HG03342 (cell line): ENCODE measurements around the gene CDK9.

Experiments used
- ATAC-seq: cut with Tn5 transposase; IDR thresholded peaks from one replicate; pipeline ENCODE4 v1.9.1; 2021; ENCODE audit warnings: mild to moderate bottlenecking, moderate library complexity; ENCODE audit not compliant: unreplicated experiment

Gene CDK9

GRCh38 chr9:127801955-127802575, 16.2 kb downstream of the CDK9 start:
- ATAC-seq: peak; percentile 3

GRCh38 chr9:127802576-127803443, 17.0 kb downstream of the CDK9 start, which contains the start of gene FPGS:
Gene FPGS (plus strand): TSS chr9:127802882. CDS start chr9:127802925, 43 bp downstream.
- peak; percentile 67 for ATAC-seq

DNA sequence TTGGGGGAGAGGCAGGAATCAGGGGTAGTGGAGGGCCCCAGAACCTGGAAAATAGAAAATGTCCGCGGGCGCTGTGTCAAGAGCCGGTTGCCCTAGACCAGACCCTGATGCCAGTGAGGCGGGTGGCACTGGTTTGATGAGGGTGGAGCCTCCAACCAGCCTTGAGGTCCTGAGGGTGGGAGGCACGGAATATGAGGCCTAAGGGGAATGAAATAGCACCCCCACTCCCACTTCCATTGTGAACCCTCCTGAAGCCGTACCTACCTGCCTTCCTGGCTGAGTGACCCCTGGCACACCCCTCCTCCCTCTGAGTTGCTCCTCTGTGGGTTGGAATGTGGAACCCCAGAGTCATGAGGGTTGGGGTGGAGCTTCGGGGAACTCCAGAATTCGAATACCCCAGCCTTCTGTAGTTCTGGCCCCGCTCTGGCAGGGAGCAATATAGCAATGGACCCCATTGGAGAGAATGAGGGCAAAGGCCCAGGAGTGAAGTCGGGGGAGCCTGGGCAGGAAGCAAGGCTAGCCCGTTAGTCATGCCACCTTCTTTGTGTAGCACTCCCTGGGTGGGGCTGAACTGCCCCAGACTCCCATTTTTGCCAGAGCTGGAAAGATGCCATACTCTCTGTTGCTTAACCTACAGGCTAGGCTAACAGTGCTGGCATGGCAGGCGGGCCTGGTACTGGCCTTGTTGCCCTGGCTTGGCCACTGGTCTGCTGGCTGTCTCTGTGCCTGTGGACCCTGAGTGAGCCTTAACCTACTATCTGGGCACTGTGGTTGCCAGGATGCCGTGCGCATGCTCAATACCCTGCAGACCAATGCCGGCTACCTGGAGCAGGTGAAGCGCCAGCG, 17.9 kb downstream of the CDK9 start:
- no peak for ATAC-seq

- no peak for ATAC-seq
These were observed 19.8 kb downstream of the CDK9 start for GRCh38 chr9:127805620-127806019.

DNA sequence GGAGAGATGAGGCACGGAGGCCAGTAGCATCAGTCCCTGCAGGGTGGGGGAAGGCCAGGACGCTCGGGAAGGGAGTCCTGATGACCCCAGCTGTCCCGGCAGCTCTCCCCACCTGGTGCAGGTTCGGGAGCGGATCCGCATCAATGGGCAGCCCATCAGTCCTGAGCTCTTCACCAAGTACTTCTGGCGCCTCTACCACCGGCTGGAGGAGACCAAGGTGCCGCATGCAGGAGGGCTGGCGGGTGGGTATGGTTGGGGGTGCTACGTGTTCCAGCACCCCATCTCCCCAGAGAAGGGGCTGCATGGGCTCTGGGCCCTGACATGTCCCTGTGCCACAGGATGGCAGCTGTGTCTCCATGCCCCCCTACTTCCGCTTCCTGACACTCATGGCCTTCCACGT, 21.0 kb downstream of the CDK9 start:
- no peak for ATAC-seq

DNA sequence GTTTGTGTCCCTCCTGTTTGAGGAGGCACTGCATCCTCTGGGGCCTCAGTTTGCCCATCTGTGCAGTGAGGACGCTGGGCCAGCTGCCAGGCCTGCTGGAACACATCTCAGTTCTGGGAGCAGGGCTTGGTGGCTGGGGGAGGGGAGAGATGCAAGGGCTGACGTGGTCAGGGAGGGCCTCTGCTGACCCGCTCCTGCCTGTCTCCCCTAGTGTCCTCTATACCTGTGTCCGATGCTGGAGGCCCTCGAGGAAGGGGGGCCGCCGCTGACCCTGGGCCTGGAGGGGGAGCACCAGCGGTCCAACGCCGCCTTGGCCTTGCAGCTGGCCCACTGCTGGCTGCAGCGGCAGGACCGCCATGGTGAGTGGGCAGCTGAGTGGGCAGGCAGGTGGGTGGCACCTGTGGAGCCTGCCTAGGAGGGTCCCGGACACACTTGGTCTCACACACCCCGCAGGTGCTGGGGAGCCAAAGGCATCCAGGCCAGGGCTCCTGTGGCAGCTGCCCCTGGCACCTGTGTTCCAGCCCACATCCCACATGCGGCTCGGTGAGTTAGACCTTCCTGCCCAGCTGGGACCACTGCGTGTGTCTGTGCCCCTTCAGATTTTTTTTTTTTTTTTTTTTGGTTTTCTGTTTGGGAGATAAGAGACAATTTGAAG, 22.6 kb downstream of the CDK9 start:
- no peak for ATAC-seq

DNA sequence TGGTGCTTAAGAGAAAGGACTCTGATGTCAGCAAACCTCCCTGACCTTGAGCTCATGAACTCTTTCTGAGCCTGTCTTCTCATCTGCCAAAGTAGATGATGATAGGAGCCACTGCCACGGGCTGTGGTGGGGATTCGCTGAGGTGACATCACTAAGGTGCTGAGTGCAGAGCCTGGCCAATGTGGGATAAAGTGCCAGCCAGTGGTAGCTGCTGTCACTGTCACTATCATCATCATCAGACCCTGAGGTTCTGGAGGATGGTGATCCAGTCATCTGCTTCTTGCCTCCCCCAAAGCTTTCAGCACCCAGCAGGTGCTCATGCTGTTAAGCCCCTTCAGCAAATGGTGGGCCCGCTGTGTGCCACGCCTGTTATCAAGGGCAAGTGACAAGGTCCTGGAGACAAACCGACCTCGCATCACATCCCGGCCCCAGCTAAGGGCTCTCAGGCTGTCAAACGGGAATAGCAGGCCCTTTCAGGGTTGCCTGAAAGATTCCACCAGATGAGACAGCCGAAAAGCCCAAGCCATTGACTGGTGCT, 23.2 kb downstream of the CDK9 start:
- ATAC-seq: no peak

DNA sequence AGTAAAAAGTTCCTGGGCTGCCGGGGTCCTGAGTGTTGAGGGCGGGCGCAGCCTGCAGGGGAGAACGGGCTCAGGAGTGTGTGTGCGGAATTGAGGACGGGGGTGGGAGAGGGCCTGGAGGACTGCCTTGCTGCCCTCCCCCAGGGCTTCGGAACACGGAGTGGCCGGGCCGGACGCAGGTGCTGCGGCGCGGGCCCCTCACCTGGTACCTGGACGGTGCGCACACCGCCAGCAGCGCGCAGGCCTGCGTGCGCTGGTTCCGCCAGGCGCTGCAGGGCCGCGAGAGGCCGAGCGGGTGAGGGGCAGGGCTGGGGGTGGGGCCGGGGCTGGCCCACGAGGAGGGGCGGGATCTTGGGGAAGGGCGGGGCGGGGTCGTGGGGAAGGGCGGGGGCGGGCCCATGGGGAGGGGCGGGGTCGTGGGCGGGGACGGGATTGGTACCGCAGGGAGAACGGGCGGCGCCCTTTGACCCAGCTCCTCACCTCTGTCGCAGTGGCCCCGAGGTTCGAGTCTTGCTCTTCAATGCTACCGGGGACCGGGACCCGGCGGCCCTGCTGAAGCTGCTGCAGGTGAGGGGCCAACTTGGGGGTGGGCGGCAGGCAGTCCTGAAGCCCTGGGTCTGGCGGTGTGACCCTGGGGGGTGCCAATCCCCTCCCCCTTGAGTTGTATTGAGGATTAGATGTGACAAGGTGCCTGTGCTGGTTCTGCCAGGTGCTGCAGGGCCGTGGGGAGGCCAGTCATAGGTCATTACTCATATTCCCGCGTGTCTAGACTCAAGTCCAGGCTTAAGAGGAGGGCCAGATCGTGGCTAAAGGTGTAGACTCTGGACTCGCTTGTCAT, 23.9 kb downstream of the CDK9 start:
- ATAC-seq: no peak

- ATAC-seq: no peak
These were observed 24.7 kb downstream of the CDK9 start for GRCh38 chr9:127810378-127811187.

DNA sequence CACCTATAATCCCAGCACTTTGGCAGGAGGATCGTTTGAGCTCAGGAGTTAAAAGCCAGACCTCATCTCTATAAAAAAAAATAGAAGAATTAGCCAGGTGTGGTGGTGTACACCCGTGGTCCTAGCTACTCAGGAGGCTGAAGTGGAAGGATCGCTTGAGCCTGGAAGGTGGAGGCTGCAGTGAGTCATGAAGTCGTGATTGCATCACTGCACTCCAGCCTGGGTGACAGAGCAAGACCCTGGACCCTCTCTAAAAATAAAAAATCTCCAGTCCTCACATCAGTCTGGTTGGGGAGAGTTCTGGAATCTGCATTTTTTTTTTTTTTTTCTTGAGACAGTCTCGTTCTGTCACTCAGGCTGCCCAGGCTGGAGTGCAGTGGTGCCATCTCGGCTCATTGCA, 26.2 kb downstream of the CDK9 start:
- ATAC-seq: no peak

DNA sequence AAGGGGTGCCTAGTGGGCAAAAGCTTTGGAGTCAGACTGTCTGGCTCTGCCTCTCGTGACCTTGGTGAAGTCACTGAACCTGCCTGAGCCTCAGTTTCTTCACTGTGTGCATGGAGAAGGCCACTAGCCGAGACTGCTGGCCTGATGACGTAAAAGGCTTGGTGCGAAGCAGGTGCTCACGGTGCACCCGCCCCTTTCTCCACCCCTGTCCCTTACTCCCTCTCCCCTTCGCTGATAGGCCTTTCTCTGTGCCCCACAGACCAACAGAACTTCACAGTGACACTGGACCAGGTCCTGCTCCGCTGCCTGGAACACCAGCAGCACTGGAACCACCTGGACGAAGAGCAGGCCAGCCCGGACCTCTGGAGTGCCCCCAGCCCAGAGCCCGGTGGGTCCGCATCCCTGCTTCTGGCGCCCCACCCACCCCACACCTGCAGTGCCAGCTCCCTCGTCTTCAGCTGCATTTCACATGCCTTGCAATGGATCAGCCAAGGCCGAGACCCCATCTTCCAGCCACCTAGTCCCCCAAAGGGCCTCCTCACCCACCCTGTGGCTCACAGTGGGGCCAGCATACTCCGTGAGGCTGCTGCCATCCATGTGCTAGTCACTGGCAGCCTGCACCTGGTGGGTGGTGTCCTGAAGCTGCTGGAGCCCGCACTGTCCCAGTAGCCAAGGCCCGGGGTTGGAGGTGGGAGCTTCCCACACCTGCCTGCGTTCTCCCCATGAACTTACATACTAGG, 27.3 kb downstream of the CDK9 start:
- ATAC-seq: no peak

GRCh38 chr9:127813686-127814226, 27.9 kb downstream of the CDK9 start:
- no peak for ATAC-seq

- ATAC-seq: no peak
These were observed 29.0 kb downstream of the CDK9 start for GRCh38 chr9:127814619-127815511.

GRCh38 chr9:127815512-127816361, 29.9 kb downstream of the CDK9 start:
- ATAC-seq: no peak

DNA sequence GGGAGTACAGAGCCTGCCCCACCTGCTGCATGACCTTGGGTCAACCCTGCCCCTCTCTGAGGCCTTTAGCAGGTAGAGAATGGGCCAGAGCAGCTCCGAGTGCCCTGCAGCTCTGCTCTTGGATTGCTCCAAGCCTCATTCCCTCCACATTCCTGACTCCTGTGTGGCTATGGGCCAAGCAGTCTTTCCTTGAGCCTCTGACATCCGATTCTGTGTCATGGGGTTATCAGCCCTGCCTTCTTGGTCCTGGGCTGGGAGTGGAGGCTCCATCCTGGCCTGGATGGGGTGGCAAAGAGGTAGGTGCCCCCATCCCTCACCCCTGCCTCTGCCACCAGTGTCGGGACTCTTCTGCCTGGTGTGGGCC, 30.5 kb downstream of the CDK9 start:
- ATAC-seq: no peak

DNA sequence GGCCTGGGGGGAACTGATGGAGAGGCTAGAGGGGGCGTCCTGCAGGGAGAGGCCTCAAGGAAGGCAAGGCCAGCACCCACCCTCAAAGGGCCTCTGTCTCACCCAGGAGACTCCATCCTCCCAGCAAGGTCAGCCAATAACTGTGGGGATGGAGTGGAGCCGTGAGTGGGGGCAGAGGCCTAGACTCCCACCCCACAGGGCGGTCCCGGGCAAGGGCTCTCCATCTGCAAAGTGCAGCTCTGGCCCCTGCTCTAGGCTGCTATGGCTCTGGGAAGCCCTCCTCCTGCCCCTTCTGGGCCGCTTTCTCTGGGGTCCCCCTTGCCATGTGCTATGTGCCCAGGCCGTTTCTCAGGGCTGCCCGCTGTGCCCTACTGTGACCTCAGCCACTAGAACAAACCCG, 30.9 kb downstream of the CDK9 start:
- ATAC-seq: no peak
